Measurements from ENCODE around the gene NFATC2.

NFATC2 gene

GRCh38 chr20:51371720-51372119 lies 170.8 kb downstream of the NFATC2 start:
- DNase-seq: no peak

- DNase-seq: no peak
Measured at GRCh38 chr20:51369503-51369902, 173.0 kb downstream of the NFATC2 start.

GRCh38 chr20:51368461-51369211 lies 173.9 kb downstream of the NFATC2 start:
- DNase-seq: no peak

GRCh38 chr20:51366155-51366886 lies 176.2 kb downstream of the NFATC2 start:
- DNase-seq: no peak

GRCh38 chr20:51365670-51366069 lies 176.8 kb downstream of the NFATC2 start:
- no peak for DNase-seq

GRCh38 chr20:51363813-51364212 lies 178.7 kb downstream of the NFATC2 start:
- no peak for DNase-seq

- no peak for DNase-seq
Measured at GRCh38 chr20:51363378-51363777, 179.1 kb downstream of the NFATC2 start.

GRCh38 chr20:51362254-51362653 lies 180.3 kb downstream of the NFATC2 start:
- no peak for DNase-seq

- no peak for DNase-seq
Measured at GRCh38 chr20:51361258-51361657, 181.3 kb downstream of the NFATC2 start.

GRCh38 chr20:51360451-51361201 lies 181.9 kb downstream of the NFATC2 start:
- no peak for DNase-seq

- DNase-seq: no peak
Measured at GRCh38 chr20:51359947-51360346, 182.6 kb downstream of the NFATC2 start.

GRCh38 chr20:51359401-51359800 lies 183.1 kb downstream of the NFATC2 start:
- no peak for DNase-seq

GRCh38 chr20:51358032-51358724 lies 184.3 kb downstream of the NFATC2 start:
- no peak for DNase-seq

- no peak for DNase-seq
Measured at GRCh38 chr20:51357543-51357942, 185.0 kb downstream of the NFATC2 start.

GRCh38 chr20:51356871-51357270 lies 185.6 kb downstream of the NFATC2 start:
- DNase-seq: no peak

- no peak for DNase-seq
Measured at GRCh38 chr20:51354769-51355319, 187.7 kb downstream of the NFATC2 start.

- DNase-seq: no peak
Measured at GRCh38 chr20:51354191-51354768, 188.2 kb downstream of the NFATC2 start.

- no peak for DNase-seq
Measured at GRCh38 chr20:51353491-51353890, 189.0 kb downstream of the NFATC2 start.

- DNase-seq: no peak
Measured at GRCh38 chr20:51352791-51353190, 189.7 kb downstream of the NFATC2 start.

GRCh38 chr20:51350941-51351631 lies 191.4 kb downstream of the NFATC2 start:
- no peak for DNase-seq

- no peak for DNase-seq
Measured at GRCh38 chr20:51348876-51349275, 193.6 kb downstream of the NFATC2 start.

GRCh38 chr20:51347831-51348230 lies 194.7 kb downstream of the NFATC2 start:
- DNase-seq: no peak

Data from activated gamma-delta T cell (primary cell).